HG02943 (cell line): ENCODE measurements around the gene DDX4.

Experiments
- ATAC-seq: cut with Tn5 transposase; IDR thresholded peaks from one replicate; pipeline ENCODE4 v1.9.1; 2021; ENCODE audit warnings: mild to moderate bottlenecking, low read depth, moderate library complexity; ENCODE audit not compliant: unreplicated experiment

Gene DDX4

DNA sequence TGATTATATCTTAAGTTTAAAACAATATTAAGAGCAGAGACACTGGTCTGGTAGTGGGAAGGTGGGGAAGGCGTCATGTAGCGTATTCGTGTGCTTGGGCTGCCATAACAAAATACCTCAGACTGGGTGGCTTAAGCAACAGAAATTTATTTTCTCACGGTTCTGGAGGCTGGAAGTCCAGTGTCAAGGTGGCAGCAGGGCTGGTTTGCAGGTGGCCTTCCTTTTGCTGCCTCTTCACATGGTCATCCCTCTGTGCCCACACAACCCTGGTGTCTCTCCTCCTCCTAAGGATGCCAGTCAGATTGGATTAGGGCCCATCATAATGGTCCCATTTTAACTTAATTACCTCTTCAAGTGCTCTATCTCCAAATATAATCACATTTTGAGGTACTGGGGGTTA lies 122.8 kb downstream of the DDX4 start:
- no peak for ATAC-seq

DNA sequence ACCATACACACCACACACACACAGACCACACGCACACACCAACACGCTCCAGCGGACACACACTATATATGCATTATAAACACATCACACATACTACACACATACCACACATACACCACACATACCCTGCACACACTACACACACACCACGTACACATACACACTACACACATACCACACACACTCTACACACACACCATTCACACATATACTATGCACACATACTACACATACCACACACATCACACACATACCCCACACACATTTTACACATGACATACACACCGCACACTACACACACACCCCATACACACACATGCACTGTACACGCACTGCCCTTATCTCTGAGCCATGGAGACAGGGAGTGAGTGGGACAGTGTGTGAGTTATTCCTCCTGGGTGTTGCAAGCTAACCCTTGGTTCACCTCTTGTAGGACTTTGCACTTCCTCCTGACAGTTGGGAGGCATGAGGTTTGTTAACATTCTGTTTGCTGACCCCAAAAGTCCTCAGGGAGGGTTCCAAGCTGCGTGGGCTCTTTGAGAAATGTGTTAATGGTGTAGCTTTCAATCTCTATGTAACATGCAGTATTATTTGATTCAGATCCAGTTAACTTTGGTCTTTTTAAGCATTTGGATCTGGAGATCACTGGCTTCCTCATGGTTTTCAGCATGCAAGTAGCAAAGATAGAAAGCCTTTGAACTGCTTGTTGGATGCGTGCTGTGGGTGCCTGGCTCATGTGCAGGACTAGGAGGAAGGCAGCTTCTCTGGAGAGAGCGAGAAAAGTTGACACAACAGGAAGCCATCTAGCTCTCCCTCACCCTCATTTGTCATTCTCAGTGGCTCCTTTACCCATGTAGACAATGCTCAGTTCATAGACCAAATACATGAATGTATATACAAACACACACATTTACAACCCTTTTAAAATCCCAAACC lies 127.0 kb downstream of the DDX4 start:
- ATAC-seq = no peak

DNA sequence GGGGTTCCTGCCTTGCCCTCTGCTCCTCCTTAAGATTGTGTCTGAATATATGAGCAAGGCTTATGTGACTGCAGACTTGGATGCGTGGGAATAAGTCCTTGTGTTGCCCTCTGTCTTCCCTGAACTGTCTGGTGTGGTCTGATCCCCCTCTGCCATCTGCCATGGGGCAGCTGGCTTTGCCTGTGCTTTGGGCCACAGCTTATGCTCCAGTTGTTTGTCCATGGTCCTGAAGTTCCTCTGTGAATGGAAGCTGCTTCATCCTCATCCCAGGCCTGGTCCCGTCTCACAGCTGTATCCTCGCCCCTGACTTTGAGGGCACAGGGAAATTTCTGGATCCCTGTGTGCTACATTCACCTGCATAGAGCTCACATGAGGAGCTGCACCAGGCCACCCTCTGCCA lies 128.0 kb downstream of the DDX4 start:
- no peak for ATAC-seq

DNA sequence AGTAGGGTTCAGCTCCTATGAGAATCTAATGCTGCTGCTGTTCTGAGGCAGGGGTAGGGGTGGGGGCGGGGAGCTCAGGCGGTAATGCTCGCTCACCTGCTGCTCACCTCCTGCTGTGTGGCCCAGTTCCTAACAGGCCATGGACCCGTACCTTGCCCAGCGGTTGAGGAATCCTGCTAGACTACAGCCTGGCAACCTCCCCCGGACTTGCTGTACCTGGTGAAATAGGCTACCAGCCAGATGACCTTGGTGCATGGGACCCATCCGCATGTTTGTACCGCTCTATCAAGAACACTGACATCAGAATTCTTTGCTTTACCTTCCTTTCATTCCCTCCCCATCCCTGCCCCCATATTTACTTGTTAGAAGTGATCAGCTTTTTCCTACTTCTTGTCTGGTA lies 128.6 kb downstream of the DDX4 start:
- ATAC-seq = no peak
